ENCODE results near the gene C15orf40. TPM values are rescaled to one million over a fixed set of nuclear protein-coding genes. Genes with fewer than 3 reads are reported as not detected.

The C15orf40 gene
- polyA plus RNA-seq, 1 experiment = 17.9 TPM

- POLR2A ChIA-PET = no interaction called here
- CTCF ChIA-PET = no interaction called here
Measured at GRCh38 chr15:83016906-83017305, 5.5 kb upstream of the C15orf40 start.

GRCh38 chr15:83015361-83015760 is 3.9 kb upstream of the C15orf40 start:
- TF ChIP-seq, protein P1, sequence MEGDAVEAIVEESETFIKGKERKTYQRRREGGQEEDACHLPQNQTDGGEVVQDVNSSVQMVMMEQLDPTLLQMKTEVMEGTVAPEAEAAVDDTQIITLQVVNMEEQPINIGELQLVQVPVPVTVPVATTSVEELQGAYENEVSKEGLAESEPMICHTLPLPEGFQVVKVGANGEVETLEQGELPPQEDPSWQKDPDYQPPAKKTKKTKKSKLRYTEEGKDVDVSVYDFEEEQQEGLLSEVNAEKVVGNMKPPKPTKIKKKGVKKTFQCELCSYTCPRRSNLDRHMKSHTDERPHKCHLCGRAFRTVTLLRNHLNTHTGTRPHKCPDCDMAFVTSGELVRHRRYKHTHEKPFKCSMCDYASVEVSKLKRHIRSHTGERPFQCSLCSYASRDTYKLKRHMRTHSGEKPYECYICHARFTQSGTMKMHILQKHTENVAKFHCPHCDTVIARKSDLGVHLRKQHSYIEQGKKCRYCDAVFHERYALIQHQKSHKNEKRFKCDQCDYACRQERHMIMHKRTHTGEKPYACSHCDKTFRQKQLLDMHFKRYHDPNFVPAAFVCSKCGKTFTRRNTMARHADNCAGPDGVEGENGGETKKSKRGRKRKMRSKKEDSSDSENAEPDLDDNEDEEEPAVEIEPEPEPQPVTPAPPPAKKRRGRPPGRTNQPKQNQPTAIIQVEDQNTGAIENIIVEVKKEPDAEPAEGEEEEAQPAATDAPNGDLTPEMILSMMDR (IDR thresholded peaks at IDR 0.05; ENCODE audit: insufficient read depth, low read depth, low read length) = no peak
- no peak overlapping the region for H3K4me3 ChIP-seq (ENCODE audit: low read depth, low read length)
- POLR2A ChIA-PET = no interaction called here
- CTCF ChIA-PET = interaction anchor here (1.3 kb wide), 1 partner anchor 17 kb away, joined by 5 read pairs; no protein-coding TSS in a partner anchor
- no peaks in the 10 kb centered on the region for H3K27me3 ChIP-seq (ENCODE audit: control insufficient read depth, insufficient read depth, low read length)
- H3K36me3 ChIP-seq (ENCODE audit: control insufficient read depth, insufficient read depth, low read length) = peaks cover 8% of the 10 kb centered on the region
- DNase-seq (ENCODE audit: low read depth) = no peak

More at GRCh38 chr15:83016906-83017305, 5.5 kb upstream of the C15orf40 start:
- Histone ChIP-seq H3K27me3 (ENCODE audit: control insufficient read depth, insufficient read depth, low read length) (no peaks in the 10 kb centered on the region), H3K36me3 (ENCODE audit: control insufficient read depth, insufficient read depth, low read length) (peaks cover 8% of the 10 kb centered on the region), H3K4me3 (ENCODE audit: low read depth, low read length) (no peak overlapping the region)
- TF ChIP-seq, protein P1 (IDR thresholded peaks at IDR 0.05; ENCODE audit: insufficient read depth, low read depth, low read length) = no peak
- no peak for DNase-seq (ENCODE audit: low read depth)

DNA sequence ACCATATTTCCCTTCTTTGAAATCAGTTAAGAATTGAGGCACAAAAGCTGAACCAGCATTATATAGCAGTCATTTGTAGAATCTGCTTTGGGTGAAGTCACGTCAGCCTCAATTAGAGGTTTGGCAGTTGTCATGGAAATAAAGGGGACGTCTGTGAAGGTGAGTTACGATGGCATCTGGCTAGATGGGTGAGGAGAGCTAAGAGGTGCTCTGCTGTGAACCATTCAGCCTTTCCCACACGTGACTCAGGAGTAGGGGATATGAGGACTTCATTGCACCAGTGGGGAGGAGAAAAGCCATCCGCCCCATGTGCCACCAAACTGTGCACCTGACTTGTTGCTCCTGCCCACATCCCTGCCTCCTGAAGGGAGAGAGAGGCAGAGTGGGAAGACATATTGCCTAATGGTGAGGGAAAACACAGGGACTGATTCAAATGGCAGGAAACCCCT is 2.8 kb upstream of the C15orf40 start:
- Histone ChIP-seq H3K36me3 (ENCODE audit: control insufficient read depth, insufficient read depth, low read length) (peaks cover 5% of the 10 kb centered on the region), H3K4me3 (ENCODE audit: low read depth, low read length) (no peak overlapping the region), H3K27me3 (ENCODE audit: control insufficient read depth, insufficient read depth, low read length) (no peaks in the 10 kb centered on the region)
- TF ChIP-seq, protein P1 (IDR thresholded peaks at IDR 0.05; ENCODE audit: insufficient read depth, low read depth, low read length) = no peak
- ChIA-PET POLR2A (interaction anchor here (0.5 kb wide), 1 partner anchor 473 kb away, joined by 5 read pairs; no protein-coding TSS in a partner anchor), CTCF (interaction anchor here (1.3 kb wide), 1 partner anchor 19 kb away, joined by 5 read pairs; no protein-coding TSS in a partner anchor)
- no peak for DNase-seq (ENCODE audit: low read depth)

GRCh38 chr15:83012636-83013035 is 1.2 kb upstream of the C15orf40 start:
- Histone ChIP-seq H3K4me3 (ENCODE audit: low read depth, low read length) (no peak overlapping the region), H3K27me3 (ENCODE audit: control insufficient read depth, insufficient read depth, low read length) (no peaks in the 10 kb centered on the region), H3K36me3 (ENCODE audit: control insufficient read depth, insufficient read depth, low read length) (peaks cover 4% of the 10 kb centered on the region)
- no peak for DNase-seq (ENCODE audit: low read depth)
- TF ChIP-seq, protein P1 (IDR thresholded peaks at IDR 0.05; ENCODE audit: insufficient read depth, low read depth, low read length) = no peak
- ChIA-PET POLR2A (no interaction called here), CTCF (no interaction called here)

GRCh38 chr15:83012076-83012426 is 612 bp upstream of the C15orf40 start:
- H3K36me3 ChIP-seq (ENCODE audit: control insufficient read depth, insufficient read depth, low read length) = peaks cover 2% of the 10 kb centered on the region
- no peaks in the 10 kb centered on the region for H3K27me3 ChIP-seq (ENCODE audit: control insufficient read depth, insufficient read depth, low read length)
- CTCF ChIA-PET = interaction anchor here (0.5 to 2.4 kb wide), 7 partner anchors 11 to 475 kb away, joined by 3 to 29 read pairs (median 5); partner anchors contain the start of genes HDGFL3 and RPS17
- DNase-seq (ENCODE audit: low read depth) = no peak
- H3K4me3 ChIP-seq (ENCODE audit: low read depth, low read length) = peak overlapping the region; percentile 59
- TF ChIP-seq, protein P1 (IDR thresholded peaks at IDR 0.05; ENCODE audit: insufficient read depth, low read depth, low read length) = no peak
- POLR2A ChIA-PET = no interaction called here

All from BJ (cell line).